ENCODE results near the gene RTEL1. TPM values are rescaled to one million over a fixed set of nuclear protein-coding genes. Genes with fewer than 3 reads are reported as not detected.
"Not testable (repeated sequence)": the region's sequence is repeated elsewhere in the genome, so short reads cannot be mapped to it uniquely, and the experiment has no call there.

Gene RTEL1, protein sequence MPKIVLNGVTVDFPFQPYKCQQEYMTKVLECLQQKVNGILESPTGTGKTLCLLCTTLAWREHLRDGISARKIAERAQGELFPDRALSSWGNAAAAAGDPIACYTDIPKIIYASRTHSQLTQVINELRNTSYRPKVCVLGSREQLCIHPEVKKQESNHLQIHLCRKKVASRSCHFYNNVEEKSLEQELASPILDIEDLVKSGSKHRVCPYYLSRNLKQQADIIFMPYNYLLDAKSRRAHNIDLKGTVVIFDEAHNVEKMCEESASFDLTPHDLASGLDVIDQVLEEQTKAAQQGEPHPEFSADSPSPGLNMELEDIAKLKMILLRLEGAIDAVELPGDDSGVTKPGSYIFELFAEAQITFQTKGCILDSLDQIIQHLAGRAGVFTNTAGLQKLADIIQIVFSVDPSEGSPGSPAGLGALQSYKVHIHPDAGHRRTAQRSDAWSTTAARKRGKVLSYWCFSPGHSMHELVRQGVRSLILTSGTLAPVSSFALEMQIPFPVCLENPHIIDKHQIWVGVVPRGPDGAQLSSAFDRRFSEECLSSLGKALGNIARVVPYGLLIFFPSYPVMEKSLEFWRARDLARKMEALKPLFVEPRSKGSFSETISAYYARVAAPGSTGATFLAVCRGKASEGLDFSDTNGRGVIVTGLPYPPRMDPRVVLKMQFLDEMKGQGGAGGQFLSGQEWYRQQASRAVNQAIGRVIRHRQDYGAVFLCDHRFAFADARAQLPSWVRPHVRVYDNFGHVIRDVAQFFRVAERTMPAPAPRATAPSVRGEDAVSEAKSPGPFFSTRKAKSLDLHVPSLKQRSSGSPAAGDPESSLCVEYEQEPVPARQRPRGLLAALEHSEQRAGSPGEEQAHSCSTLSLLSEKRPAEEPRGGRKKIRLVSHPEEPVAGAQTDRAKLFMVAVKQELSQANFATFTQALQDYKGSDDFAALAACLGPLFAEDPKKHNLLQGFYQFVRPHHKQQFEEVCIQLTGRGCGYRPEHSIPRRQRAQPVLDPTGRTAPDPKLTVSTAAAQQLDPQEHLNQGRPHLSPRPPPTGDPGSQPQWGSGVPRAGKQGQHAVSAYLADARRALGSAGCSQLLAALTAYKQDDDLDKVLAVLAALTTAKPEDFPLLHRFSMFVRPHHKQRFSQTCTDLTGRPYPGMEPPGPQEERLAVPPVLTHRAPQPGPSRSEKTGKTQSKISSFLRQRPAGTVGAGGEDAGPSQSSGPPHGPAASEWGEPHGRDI (N-terminal part only)
- total RNA-seq, result 8.2 TPM

DNA sequence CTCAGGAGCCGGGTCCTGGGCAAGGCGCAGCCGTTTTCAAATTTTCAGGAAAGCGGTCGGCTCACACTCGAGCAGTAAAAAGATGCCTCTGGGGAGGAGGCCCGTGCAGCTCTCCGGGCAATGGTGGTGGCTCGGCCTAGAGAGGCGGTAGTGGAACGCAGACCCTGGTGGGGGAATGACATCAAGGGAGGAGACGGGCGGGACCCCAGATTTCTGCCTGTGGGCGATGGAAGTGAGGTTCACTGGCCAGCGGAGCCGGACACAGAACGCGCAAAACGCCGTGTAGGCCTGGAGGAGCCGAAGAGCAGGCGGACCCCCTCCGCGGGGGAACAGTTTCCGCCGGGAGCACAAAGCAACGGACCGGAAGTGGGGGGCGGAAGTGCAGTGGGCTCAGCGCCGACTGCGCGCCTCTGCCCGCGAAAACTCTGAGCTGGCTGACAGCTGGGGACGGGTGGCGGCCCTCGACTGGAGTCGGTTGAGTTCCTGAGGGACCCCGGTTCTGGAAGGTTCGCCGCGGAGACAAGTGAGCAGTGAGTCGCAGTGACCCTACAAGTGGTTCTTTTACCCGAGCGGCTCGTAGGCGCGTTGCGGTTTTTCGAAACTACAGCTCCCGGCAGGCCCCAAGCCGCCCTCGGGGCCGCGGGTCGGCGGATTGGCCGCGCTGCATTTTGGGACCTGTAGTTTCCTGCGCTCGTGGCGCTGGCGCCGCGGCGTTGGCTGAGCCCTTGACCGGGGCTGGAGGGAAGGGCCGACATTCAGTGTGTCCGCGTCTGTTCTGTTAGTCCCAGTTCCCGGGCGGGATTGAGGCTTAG lies at the start of gene RTEL1:
RTEL1 (plus strand) TSS at position 376 of the 812 bp plus-strand sequence. CDS start 1,091 bp downstream, outside the sequence.
- peak; percentile 96 to 97 for DNase-seq (ENCODE audit: low spot score in 2 of 2)
- FAIRE-seq, result no peak

DNA sequence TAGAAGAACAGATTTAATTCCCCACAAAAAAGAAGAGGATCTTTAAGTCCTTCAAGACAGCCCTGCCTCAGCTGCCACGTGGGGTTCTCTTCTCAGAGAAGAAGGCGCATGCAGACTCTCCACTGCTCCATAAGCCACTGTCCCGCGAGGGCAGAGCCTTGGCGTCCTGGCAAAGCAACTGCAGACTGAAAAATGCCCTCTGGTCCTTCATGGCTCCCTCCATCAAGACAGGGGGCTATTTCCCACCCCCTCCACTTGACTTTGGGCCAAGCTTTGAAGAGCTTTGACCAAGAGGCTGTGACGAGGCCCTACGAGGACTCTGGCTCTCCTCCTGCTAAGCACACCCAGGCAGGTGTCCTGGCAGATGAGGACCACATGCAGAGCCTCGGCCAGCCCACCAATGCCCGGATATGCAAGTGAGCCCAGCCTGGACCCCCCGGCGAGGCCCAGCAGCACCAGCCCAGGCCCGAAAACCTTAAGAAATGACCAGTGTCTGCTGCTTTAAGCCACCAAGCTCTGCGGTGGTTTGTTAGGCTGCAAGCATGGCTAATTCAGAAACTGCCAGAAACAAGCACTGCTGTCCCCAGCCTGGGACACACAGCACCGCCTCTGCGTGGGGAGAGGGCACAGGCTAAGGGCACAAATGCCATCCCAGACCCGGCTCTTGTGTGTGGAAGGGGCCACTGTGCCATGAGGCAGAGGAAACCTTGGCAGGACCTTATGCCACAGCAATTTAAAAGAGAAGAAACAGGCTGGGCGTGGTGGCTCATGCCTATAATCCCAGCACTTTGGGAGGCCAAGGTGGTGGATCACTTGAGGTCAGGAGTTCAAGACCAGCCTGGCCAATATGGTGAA lies 47.3 kb upstream of the RTEL1 start:
- FAIRE-seq, result no peak
- DNase-seq (ENCODE audit: low spot score in 2 of 2), result no peak

DNA sequence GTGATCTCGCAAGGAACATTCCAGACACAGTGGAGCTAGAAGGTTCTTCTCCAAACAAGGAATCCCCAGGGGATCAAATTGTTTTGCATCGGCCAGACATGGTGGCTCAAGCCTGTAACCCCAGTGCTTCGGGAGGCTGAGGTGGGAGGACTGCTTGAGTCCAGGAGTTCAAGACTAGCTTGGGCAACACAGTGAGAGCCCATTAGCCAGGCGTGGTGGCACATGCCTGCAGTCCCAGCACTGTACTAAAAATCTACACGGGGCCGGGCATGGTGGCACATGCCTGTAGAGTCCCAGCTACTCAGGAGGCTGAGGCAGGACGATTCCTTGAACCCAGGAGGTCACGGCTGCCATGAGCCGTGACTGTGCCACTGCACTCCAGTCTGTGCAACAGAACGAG lies 46.5 kb upstream of the RTEL1 start:
- DNase-seq (ENCODE audit: low spot score in 2 of 2) (no peak), FAIRE-seq (no peak)

DNA sequence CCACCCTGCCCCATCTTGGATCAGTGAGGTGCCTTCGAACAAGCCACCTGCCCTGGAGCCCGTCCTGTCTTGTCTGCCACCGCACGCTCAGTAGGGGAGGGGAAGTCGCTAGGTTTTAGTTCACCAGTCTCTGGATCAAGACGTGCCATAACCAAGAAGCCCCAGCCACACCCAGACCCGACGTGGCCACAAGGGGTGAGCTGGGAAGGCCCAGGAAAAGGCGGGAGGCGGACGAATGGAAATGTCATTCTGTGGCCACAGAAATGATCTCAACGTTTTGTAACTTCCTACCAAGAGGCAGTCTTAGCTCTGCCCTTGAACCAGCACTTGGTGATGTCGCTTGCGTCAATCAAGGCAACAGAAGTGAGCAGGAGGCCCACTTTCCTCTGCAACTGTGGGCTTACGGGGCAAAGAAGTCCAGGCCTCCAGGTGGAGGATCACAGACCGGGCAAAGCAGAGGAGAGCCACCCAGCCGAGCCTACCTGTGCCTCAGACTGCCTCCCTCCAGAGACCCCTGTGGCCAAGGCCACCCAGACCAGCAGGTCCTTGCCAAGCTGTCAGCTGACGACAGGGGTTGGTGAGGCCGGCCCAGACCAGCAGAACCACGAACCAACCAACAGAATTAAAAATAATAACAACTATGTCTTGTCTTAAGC lies 45.7 kb upstream of the RTEL1 start:
- no peak for DNase-seq (ENCODE audit: low spot score in 2 of 2)
- FAIRE-seq, result no peak

DNA sequence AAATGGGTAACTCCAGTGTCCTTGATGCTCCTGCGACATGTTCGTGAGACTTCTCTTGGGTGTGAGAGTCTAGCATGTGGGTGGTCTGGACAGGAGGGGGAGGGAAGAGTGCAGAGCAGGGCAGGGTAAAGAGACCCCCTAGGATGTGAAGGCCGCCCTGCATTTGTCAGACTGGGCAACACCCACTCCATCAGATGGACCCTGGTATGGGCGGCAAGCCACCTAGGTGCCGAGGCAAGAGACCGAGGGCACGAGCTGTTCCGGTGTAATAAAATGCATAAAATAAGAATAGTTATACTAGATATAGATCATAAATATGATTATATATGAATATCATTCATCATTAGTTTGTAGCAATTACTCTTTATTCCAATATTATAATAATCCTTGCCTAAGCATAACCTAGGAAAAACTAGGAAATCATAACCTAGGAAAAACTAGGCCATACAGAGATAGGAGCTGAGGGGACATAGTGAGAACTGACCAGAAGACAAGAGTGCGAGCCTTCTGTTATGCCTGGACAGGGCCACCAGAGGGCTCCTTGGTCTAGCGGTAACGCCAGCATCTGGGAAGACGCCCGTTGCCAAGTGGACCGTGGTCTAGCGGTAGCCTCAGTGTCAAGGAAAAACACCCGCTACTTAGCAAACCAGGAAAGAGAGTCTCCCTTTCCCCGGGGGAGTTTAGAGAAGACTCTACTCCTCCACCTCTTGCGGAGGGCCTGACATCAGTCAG lies 44.1 kb upstream of the RTEL1 start:
- not testable (repeated sequence) for DNase-seq (ENCODE audit: low spot score in 2 of 2); FAIRE-seq

DNA sequence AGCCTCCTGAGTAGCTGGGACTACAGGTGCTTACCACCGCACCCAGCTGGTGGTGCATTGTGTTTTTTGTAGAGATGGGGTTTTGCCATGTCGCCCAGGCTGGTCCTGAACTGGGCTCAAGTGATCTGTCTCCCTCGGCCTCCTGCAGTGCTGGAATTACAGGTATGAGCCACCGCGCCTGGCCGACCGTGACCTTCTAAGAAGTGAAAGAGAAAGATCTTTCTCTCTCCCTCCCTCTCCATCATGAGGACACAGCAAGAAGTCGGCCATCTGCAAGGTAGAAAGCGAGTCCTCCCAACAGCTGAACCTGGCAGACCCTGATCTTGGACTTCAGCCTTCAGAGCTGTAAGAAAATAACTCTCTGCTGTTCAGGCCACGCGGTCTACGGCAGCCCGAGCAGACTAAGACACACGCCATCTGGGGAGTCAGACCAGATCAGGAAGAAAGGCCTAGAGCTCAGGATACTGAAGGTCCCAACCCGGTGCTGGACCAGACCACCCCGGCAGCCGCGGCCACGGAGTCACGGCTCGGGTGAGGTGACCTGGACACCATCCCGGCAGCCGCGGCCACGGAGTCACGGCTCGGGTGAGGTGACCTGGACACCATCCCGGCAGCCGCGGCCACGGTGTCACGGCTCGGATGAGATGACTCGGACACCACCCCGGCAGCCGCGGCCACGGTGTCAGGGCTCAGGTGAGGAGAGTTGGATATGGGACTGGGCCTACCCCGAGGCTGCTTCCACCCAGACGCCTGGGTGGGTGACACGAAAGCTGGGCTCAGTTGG lies 40.8 kb upstream of the RTEL1 start:
- no peak for FAIRE-seq
- no peak for DNase-seq (ENCODE audit: low spot score in 2 of 2)

DNA sequence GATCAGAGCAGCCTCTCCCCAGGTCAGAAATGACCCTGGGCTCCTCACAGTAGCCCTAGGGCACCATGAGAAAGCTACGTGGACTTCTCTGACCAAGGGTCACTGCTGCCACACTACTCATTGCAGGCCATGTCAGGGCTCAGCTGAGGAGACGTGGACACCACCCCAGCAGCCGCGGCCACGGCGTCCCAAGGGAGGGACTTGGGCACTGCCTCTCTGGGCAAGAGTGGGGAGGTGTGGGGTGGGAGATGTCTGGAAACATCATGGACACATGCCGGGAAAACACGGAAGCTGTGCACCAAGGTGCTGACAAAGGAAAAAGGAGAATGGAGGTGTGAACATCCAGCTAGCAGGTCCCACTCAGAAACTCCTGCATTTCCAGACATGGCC lies 40.2 kb upstream of the RTEL1 start:
- DNase-seq (ENCODE audit: low spot score in 2 of 2) (no peak), FAIRE-seq (no peak)

DNA sequence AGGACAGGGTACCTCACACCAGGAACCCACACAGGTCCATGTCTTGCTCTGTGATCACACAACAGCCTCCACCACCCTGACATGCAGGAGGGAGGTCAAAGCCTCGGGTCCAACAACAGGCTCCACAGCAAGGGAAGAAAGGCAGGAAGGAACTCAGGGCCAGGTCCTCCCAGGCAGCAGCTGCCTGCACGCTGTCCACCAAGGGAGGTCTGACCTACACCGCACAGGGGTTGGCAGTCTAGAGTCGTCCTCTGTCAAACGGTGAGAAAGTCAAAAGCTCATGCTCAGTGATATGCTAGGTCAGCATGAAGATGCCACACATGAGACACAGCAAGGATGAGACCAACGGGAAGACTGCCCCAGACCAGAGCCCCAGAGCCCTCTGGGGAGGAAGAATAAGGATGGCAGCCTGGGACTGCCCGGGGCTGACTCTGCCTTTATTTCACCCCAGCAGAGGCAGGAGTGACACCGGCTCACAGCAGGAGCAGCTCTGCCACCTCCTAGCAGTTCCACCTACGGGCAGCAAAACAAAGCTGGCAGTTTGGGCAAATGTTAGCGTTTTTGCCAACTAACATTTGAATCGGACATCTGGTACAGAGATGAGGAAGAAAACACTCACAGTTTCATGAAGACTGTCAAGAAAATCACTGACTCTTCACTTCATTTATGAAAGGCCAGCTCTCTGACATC lies 39.7 kb upstream of the RTEL1 start:
- no peak for DNase-seq (ENCODE audit: low spot score in 2 of 2)
- FAIRE-seq, result no peak

DNA sequence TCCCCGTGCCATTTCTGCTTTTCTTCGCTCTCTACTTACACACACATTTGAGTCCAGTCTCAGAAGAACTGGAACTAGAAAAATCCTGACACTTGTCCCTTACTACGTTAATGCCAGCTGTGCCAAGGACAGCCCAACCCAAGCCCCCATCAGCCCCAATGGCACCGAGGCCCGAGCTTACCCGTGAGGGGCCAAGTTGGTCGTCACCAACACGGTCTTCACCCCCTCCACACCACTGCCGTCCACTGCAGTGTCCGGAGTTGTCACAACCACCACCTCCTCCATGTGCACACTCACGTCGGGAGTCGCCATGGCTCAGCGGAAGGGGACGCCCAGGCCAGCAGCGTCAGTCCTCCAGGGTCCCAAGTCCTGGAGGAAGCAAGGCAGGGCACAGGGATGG lies 39.0 kb upstream of the RTEL1 start:
- FAIRE-seq, result no peak
- no peak for DNase-seq (ENCODE audit: low spot score in 2 of 2)

DNA sequence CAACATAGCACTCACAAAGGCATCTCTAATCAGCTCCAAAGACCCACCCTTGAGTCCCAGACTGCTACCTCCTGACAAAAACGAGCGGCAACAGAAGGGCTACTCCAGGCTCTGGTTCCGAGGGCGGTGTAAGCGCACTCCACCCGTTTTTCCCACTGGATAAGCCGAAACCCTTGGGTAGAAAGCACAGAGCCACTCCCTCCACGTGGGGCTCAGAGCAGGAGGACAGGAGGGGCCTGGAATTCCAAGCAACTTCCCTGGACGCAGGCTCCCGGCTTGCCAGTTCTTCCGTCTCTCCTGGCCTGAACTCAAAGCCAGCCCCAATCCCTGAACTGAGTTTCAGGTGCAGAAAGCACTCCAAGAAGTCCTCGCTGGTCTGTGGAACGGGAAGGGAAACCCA lies 38.6 kb upstream of the RTEL1 start:
- FAIRE-seq (no peak), DNase-seq (ENCODE audit: low spot score in 2 of 2) (no peak)

DNA sequence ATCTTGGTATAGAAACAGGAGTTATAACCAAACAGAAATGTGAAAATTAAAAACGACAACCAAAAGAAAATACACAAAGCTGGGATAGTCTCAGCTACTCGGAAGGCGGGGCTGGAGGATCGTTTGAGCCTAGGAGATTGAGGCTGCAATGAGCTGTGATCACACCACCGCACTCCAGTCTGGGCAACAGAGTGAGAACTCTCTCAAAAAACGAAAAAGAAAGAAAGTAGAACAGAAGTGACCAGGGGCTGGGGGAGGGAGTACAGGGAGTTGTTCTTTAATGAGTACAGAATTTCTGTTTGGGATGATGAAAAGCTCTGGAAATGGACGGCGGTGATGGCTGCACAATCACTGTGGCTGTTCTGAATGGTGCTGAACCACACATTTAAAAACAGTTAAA lies 37.1 kb upstream of the RTEL1 start:
- no peak for FAIRE-seq
- no peak for DNase-seq (ENCODE audit: low spot score in 2 of 2)

DNA sequence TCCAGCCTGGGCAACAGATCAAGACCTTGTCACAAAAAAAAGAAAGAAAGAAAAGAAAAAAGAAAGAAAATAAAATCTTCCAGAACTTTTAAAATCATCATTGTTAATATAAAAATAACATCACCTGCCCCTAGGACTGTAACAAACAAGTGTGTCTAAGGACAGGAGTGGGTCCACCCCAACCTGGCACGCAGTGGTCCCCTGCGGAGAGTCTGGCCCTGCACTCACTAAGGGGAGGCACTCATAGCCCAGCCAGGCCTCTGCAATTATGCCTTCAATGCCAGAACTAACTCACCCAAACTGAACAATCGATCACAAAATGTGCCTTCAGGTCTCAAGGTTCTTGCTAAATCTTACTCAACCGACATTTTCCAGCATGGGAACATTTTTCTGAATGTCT lies 36.0 kb upstream of the RTEL1 start:
- DNase-seq (ENCODE audit: low spot score in 2 of 2) (no peak), FAIRE-seq (no peak)

DNA sequence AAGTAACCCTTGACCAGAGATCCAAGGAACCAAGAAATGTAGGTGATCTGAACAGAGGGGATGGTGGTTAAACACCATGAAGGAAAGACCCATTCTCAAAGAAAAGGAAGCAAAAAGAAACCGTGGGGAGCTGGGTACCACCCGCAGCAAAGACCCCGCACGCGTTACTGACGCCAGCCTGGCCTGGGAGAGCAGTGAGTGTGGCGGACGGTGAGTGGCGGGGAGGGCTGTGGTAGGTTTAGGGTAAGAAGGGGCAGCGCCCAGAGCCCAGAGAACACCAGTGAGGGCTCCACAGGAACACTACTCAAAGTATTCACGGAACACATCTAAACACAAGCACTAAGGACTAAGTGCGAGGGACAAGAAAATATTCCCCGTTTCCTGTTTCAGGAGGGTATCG lies 35.4 kb upstream of the RTEL1 start:
- no peak for DNase-seq (ENCODE audit: low spot score in 2 of 2)

DNA sequence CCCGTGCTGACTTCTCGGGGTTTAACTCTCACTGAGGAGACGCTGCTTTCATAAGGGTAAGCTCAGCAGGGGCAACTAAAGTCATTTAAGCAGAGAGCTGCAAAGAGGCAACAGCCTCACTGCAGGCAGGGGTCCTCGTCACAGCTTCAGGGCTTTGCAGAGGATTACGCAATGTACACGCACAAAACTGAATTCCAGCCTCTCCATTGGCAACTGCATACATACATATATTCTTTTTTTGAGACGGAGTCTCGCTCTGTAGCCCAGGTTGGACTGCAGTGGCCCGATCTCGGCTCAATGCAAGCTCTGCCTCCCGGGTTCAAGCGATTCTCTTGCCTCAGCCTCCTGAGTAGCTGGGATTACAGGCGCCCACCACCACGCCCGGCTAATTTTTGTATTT lies 33.6 kb upstream of the RTEL1 start:
- DNase-seq (ENCODE audit: low spot score in 2 of 2) (no peak), FAIRE-seq (no peak)

More for the DNA sequence above, 35.4 kb upstream of the RTEL1 start:
- no peak for FAIRE-seq

DNA sequence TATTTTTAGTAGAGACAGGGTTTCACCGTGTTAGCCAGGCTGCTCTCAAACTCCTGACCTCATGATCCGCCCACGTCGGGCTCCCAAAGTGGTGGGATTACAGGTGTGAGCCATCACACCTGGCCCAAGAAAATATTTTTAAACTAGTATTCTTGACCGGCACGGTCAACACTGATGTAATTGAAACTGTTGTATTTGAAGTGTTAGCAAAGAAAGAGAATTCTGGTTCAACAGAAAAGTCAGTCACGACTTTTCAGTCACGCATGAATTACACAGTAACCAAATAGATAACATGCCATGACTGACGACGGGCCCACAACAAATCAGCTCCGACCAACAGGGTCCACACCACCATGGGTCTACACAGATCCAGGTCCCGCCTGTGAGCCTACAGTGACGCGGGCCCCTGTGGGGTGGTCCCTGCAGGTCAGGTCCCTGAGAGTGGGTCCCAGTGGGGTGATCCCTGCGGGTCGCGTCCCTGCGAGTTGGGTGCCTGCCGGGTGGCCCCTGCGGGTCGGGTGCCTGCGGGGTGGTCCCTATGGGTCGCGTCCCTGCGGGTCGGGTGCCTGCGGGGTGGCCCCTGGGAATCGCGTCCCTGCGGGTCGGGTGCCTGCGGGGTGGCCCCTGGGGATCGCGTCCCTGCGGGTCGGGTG lies 32.2 kb upstream of the RTEL1 start:
- no peak for FAIRE-seq
- DNase-seq (ENCODE audit: low spot score in 2 of 2), result no peak
